ENCODE data around the gene GOLGA2.
A peak's percentile ranks its signal among the peaks of the same experiment; 100 is the strongest.
"Not testable (repeated sequence)": the region's sequence is repeated elsewhere in the genome, so short reads cannot be mapped to it uniquely, and the experiment has no call there.

The GOLGA2 gene

GRCh38 chr9:128296340-128297220 is 20.8 kb upstream of the GOLGA2 start:
- in situ Hi-C loops (cut with MboI; ENCODE audit: low pct_unique_long_range_greater_than_20kb, low sequenced_read_pairs): no loop called here
- DNase-seq: no peak

- in situ Hi-C loops (cut with MboI; ENCODE audit: low pct_unique_long_range_greater_than_20kb, low sequenced_read_pairs): no loop called here
- no peak for DNase-seq
Measured at GRCh38 chr9:128294142-128294541, 18.3 kb upstream of the GOLGA2 start.

- in situ Hi-C loops (cut with MboI; ENCODE audit: low pct_unique_long_range_greater_than_20kb, low sequenced_read_pairs): no loop called here
- DNase-seq: no peak
Measured at GRCh38 chr9:128293091-128293490, 17.3 kb upstream of the GOLGA2 start.

GRCh38 chr9:128292009-128292408 is 16.2 kb upstream of the GOLGA2 start:
- DNase-seq: no peak
- in situ Hi-C loops (cut with MboI; ENCODE audit: low pct_unique_long_range_greater_than_20kb, low sequenced_read_pairs): no loop called here

GRCh38 chr9:128288273-128289004 is 12.6 kb upstream of the GOLGA2 start:
- in situ Hi-C loops (cut with MboI; ENCODE audit: low pct_unique_long_range_greater_than_20kb, low sequenced_read_pairs): no loop called here
- DNase-seq: no peak

- in situ Hi-C loops (cut with MboI; ENCODE audit: low pct_unique_long_range_greater_than_20kb, low sequenced_read_pairs): no loop called here
- no peak for DNase-seq
Measured at GRCh38 chr9:128286440-128286839, 10.6 kb upstream of the GOLGA2 start.

- in situ Hi-C loops (cut with MboI; ENCODE audit: low pct_unique_long_range_greater_than_20kb, low sequenced_read_pairs): no loop called here
- no peak for DNase-seq
Measured at GRCh38 chr9:128285033-128285784, 9.4 kb upstream of the GOLGA2 start.

- in situ Hi-C loops (cut with MboI; ENCODE audit: low pct_unique_long_range_greater_than_20kb, low sequenced_read_pairs): no loop called here
- no peak for DNase-seq
Measured at GRCh38 chr9:128282500-128282899, 6.7 kb upstream of the GOLGA2 start.

GRCh38 chr9:128280084-128280622 is 4.3 kb upstream of the GOLGA2 start:
- in situ Hi-C loops (cut with MboI; ENCODE audit: low pct_unique_long_range_greater_than_20kb, low sequenced_read_pairs): no loop called here
- peak; percentile 81 for DNase-seq

GRCh38 chr9:128279088-128280073 is 3.6 kb upstream of the GOLGA2 start:
- DNase-seq: peak; percentile 65
- in situ Hi-C loops (cut with MboI; ENCODE audit: low pct_unique_long_range_greater_than_20kb, low sequenced_read_pairs): not testable (repeated sequence)

GRCh38 chr9:128276574-128277270 is 915 bp upstream of the GOLGA2 start:
- DNase-seq: no peak
- in situ Hi-C loops (cut with MboI; ENCODE audit: low pct_unique_long_range_greater_than_20kb, low sequenced_read_pairs): no loop called here

- in situ Hi-C loops (cut with MboI; ENCODE audit: low pct_unique_long_range_greater_than_20kb, low sequenced_read_pairs): no loop called here
- peak; percentile 99 for DNase-seq
Measured at GRCh38 chr9:128276008-128276573, 284 bp upstream of the GOLGA2 start, which contains the start of gene SWI5. Gene SWI5, plus strand, starts transcription at chr9:128276276.

GRCh38 chr9:128274245-128274644 is 1.6 kb downstream of the GOLGA2 start:
- in situ Hi-C loops (cut with MboI; ENCODE audit: low pct_unique_long_range_greater_than_20kb, low sequenced_read_pairs): no loop called here
- no peak for DNase-seq

- DNase-seq: no peak
- in situ Hi-C loops (cut with MboI; ENCODE audit: low pct_unique_long_range_greater_than_20kb, low sequenced_read_pairs): no loop called here
Measured at GRCh38 chr9:128271512-128271911, 4.3 kb downstream of the GOLGA2 start.

GRCh38 chr9:128271112-128271511 is 4.7 kb downstream of the GOLGA2 start:
- in situ Hi-C loops (cut with MboI; ENCODE audit: low pct_unique_long_range_greater_than_20kb, low sequenced_read_pairs): no loop called here
- no peak for DNase-seq

GRCh38 chr9:128266868-128267590 is 8.8 kb downstream of the GOLGA2 start:
- in situ Hi-C loops (cut with MboI; ENCODE audit: low pct_unique_long_range_greater_than_20kb, low sequenced_read_pairs): no loop called here
- no peak for DNase-seq

- DNase-seq: no peak
- in situ Hi-C loops (cut with MboI; ENCODE audit: low pct_unique_long_range_greater_than_20kb, low sequenced_read_pairs): no loop called here
Measured at GRCh38 chr9:128265348-128265847, 10.4 kb downstream of the GOLGA2 start.

All from KBM-7 (cell line).